ENCODE data around the gene MYO3B. TPM values are rescaled to one million over a fixed set of nuclear protein-coding genes. Genes with fewer than 3 reads are reported as not detected.
"Not testable (repeated sequence)": the region's sequence is repeated elsewhere in the genome, so short reads cannot be mapped to it uniquely, and the experiment has no call there.

The MYO3B gene
- total RNA-seq, 1 experiment from 2014 or later: not detected

- no peak overlapping the region for H3K27ac Mint-ChIP-seq (ENCODE audit: low read depth, unreplicated experiment)
- ChIA-PET CTCF (no interaction called here), POLR2A (interaction anchor here (0.9 kb wide), 1 partner anchor 127 kb away, joined by 3 read pairs; no protein-coding TSS in a partner anchor)
- TF ChIP-seq CTCF (IDR thresholded peaks at IDR 0.05; ENCODE audit: unreplicated experiment): no peak
- no peaks in the 10 kb centered on the region for H3K27me3 Mint-ChIP-seq (ENCODE audit: insufficient read depth, unreplicated experiment)
- H3K9me3 Mint-ChIP-seq (ENCODE audit: unreplicated experiment): no peaks in the 10 kb centered on the region
- no peak for DNase-seq (ENCODE audit: unreplicated experiment)
- no peaks in the 10 kb centered on the region for H3K4me1 Mint-ChIP-seq (ENCODE audit: insufficient read depth, unreplicated experiment)
- no TSS peak for BruUV-seq (replicated peaks)
- H3K36me3 Mint-ChIP-seq (ENCODE audit: insufficient read depth, unreplicated experiment): no peaks in the 10 kb centered on the region
- intact Hi-C loops (cut with micrococcal nuclease): no loop called here
- no peak overlapping the region for H3K4me3 Mint-ChIP-seq (ENCODE audit: unreplicated experiment)
Measured at GRCh38 chr2:170433448-170433847, 255.5 kb downstream of the MYO3B start.

- ChIA-PET CTCF (interaction anchor here (1.0 to 1.7 kb wide), 2 partner anchors 9 to 25 kb away, joined by 3 to 7 read pairs; no protein-coding TSS in a partner anchor), POLR2A (interaction anchor here (0.9 kb wide), 1 partner anchor 126 kb away, joined by 3 read pairs; no protein-coding TSS in a partner anchor)
- DNase-seq (ENCODE audit: unreplicated experiment); H3K36me3 Mint-ChIP-seq (ENCODE audit: insufficient read depth, unreplicated experiment); BruUV-seq (replicated peaks); H3K4me3 Mint-ChIP-seq (ENCODE audit: unreplicated experiment); H3K27me3 Mint-ChIP-seq (ENCODE audit: insufficient read depth, unreplicated experiment); H3K9me3 Mint-ChIP-seq (ENCODE audit: unreplicated experiment); H3K27ac Mint-ChIP-seq (ENCODE audit: low read depth, unreplicated experiment); H3K4me1 Mint-ChIP-seq (ENCODE audit: insufficient read depth, unreplicated experiment); intact Hi-C loops (cut with micrococcal nuclease): not testable (repeated sequence)
Measured at GRCh38 chr2:170434396-170434795, 256.4 kb downstream of the MYO3B start.

- no peak for TF ChIP-seq CTCF (IDR thresholded peaks at IDR 0.05; ENCODE audit: unreplicated experiment)
- H3K4me3 Mint-ChIP-seq (ENCODE audit: unreplicated experiment): no peak overlapping the region
- H3K4me1 Mint-ChIP-seq (ENCODE audit: insufficient read depth, unreplicated experiment): no peaks in the 10 kb centered on the region
- no TSS peak for BruUV-seq (replicated peaks)
- POLR2A ChIA-PET: interaction anchor here (0.6 kb wide), 1 partner anchor 65 kb away, joined by 3 read pairs; no protein-coding TSS in a partner anchor
- H3K27ac Mint-ChIP-seq (ENCODE audit: low read depth, unreplicated experiment): no peak overlapping the region
- no peaks in the 10 kb centered on the region for H3K27me3 Mint-ChIP-seq (ENCODE audit: insufficient read depth, unreplicated experiment)
- intact Hi-C loops (cut with micrococcal nuclease): no loop called here
- H3K9me3 Mint-ChIP-seq (ENCODE audit: unreplicated experiment): no peaks in the 10 kb centered on the region
- H3K36me3 Mint-ChIP-seq (ENCODE audit: insufficient read depth, unreplicated experiment): no peaks in the 10 kb centered on the region
- no peak for DNase-seq (ENCODE audit: unreplicated experiment)
- CTCF ChIA-PET: interaction anchor here (0.6 to 1.7 kb wide), 3 partner anchors 10 to 110 kb away, joined by 3 to 7 read pairs (median 3); no protein-coding TSS in a partner anchor
Measured at GRCh38 chr2:170434900-170435621, 257.1 kb downstream of the MYO3B start.

- POLR2A ChIA-PET: interaction anchor here (0.6 kb wide), 1 partner anchor 66 kb away, joined by 3 read pairs; no protein-coding TSS in a partner anchor
- Mint-ChIP-seq H3K4me1 (ENCODE audit: insufficient read depth, unreplicated experiment) (no peaks in the 10 kb centered on the region), H3K36me3 (ENCODE audit: insufficient read depth, unreplicated experiment) (no peaks in the 10 kb centered on the region), H3K9me3 (ENCODE audit: unreplicated experiment) (no peaks in the 10 kb centered on the region), H3K27ac (ENCODE audit: low read depth, unreplicated experiment) (no peak overlapping the region), H3K4me3 (ENCODE audit: unreplicated experiment) (no peak overlapping the region), H3K27me3 (ENCODE audit: insufficient read depth, unreplicated experiment) (no peaks in the 10 kb centered on the region)
- CTCF ChIA-PET: interaction anchor here (0.7 to 1.7 kb wide), 2 partner anchors 27 to 441 kb away, joined by 3 to 7 read pairs; no protein-coding TSS in a partner anchor
- intact Hi-C loops (cut with micrococcal nuclease): no loop called here
- no peak for DNase-seq (ENCODE audit: unreplicated experiment)
- no peak for TF ChIP-seq CTCF (IDR thresholded peaks at IDR 0.05; ENCODE audit: unreplicated experiment)
- BruUV-seq (replicated peaks): no TSS peak
Measured at GRCh38 chr2:170436077-170436943, 258.4 kb downstream of the MYO3B start.
